T47D (cell line): Measurements from ENCODE around the gene OCA2.

Source experiments
- DNase-seq, 2 experiments: peaks; one replicate each; pipeline versions ENCODE4 v3.0.0 to v3.0.0-alpha.2; 2011 to 2012; ENCODE audit warnings: low read depth in 1 of 2, low spot score in 1 of 2
- JUND ChIP-seq: IDR thresholded peaks from 2 replicates; pipeline ENCODE4 v1.6.1; 2012; ENCODE audit warnings: low read depth
- in situ Hi-C: cut with HindIII; loops from 2 replicates; pipeline ENCODE4 v1.10.0; 2016; ENCODE audit warnings: low sequenced_read_pairs, low pct_unique_long_range_greater_than_20kb

The OCA2 gene

GRCh38 chr15:28096670-28097431 is 2.3 kb downstream of the OCA2 start:
- TF ChIP-seq JUND, result no peak
- in situ Hi-C loops, result no loop called here
- DNase-seq, result no peak

DNA sequence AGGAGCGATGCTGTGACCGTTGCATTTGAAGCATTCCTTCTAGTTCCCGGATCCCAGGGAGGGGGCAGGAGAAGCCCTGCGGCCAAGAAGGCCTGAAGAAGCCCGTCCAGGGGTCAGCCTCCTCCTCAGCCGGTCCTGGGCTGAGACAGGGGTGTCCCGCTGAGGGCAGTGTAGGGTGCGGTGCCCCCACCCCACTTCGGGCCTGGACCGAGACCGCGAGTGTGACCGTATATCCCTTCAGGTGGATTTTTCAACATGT is 2.8 kb downstream of the OCA2 start:
- DNase-seq, result no peak
- in situ Hi-C loops, result no loop called here

GRCh38 chr15:28094732-28095521 is 4.2 kb downstream of the OCA2 start:
- no peak for TF ChIP-seq JUND
- in situ Hi-C loops, result no loop called here
- DNase-seq, result peak; percentile 35 to 44

More for the DNA sequence above, 2.8 kb downstream of the OCA2 start:
- no peak for TF ChIP-seq JUND

DNA sequence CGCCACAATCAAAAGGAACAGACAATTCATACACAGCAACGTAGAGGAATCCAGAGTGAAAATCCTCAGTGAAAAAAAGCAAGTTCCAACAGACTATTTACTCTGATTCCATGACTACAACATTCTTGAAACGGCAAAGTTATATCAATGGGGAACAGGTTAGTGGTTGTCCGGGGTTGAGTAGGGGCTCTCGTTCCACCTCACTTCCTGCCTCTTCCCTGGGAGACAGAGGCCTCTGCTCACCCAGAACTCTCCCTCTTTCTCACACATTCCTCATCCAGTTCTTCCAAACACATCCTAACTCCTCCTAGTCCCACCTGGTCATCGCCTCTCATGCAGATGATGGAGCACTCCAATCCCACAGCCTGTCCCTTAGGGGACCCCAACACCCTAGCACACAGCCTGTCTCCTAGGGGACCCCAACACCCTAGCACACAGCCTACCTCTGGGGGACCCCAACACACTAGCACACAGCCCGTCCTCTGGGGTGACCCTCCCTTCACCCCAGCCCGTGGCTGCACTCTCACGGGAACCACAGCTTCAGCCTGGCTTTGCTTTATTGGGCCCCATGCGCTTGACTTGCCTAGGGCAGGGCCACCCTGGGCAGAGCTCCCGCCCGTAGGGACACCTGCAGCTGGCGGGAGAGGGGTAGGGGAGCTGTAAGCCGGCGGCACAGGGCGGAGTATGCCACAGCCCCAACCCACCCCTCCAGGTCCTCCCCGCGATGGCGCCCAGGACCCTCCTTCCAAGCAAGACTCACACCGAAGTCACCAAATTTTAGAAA is 5.2 kb downstream of the OCA2 start:
- TF ChIP-seq JUND, result no peak
- DNase-seq, result no peak
- in situ Hi-C loops, result no loop called here

- in situ Hi-C loops, result no loop called here
- no peak for TF ChIP-seq JUND
- no peak for DNase-seq
These were observed 7.8 kb downstream of the OCA2 start for GRCh38 chr15:28091313-28091712.

GRCh38 chr15:28086175-28086703 is 12.9 kb downstream of the OCA2 start:
- in situ Hi-C loops, result no loop called here
- no peak for TF ChIP-seq JUND
- DNase-seq, result peak; percentile 48 to 67

DNA sequence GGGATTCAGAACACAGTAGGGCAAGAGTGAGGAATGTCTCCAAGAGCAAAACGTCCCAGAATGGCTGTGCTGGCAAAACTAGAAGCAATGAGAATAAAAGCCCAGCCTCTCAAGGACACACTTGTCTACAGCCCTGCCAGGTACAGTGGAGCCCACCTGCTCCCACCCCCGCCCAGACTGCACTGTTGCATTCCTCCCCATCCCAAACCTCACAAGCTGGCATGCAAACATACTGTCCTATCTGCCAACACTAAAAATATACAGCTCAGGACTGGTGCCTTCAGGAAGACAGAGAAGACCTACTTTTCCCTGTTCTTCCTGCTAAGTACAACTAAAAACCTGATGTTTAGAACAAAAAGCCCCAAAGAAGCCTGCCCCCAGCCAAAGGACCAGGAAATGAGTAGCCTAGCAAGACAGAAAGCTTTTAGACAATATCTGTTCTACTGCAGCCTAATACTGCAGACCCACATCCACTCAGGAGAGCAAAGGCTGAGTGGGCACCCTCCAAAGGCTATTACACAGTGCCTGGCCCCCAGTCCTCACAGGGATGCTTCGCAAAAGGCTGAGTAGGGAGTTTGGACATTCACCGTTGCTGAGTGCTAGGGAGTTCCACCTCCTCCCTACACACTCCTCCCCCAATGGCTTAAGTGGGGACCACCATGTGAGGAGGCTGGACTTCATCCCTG is 13.5 kb downstream of the OCA2 start:
- DNase-seq, result no peak
- no peak for TF ChIP-seq JUND
- in situ Hi-C loops, result no loop called here

DNA sequence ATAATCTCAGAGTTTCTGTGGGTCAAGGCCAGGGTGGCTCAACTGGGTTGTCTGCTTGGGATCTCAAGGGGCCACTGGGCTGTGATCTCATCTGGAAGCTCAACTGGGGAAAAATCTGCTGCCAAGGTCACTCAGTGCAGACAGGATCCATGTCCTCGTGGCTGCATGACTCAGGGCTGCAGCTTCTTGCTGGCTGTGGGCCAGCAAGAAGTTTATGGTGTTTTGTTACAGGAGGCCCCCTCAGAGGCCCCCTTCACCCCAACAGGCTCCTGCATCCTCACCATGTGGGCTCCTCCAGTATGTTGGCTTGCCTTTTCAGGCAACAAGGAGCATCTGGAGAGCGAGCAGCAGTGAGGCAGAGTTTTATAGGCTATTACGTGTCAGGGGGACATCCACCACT is 14.6 kb downstream of the OCA2 start:
- TF ChIP-seq JUND, result no peak
- no peak for DNase-seq
- in situ Hi-C loops, result no loop called here

- no peak for DNase-seq
- no peak for TF ChIP-seq JUND
- in situ Hi-C loops, result no loop called here
These were observed 16.0 kb downstream of the OCA2 start for GRCh38 chr15:28082891-28083684.

DNA sequence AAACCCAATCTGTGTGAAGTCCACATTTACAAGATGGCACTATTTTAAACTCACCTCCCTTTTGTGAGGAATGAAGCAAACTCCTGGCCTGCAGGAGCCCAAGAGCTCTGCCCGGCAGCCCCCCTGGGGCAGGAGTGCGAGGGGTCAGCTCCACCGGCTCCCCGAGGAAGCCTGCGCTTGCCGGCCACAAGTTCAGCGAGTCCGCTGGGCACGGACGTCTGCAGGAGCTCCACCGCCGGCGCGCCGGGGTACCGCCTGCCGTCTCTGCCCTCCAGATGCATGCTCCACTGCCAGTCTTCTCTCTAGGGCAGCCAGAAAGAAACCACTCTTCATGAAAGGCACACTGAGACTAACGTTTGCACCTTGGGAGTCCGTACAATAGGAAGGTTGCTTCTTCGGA is 17.5 kb downstream of the OCA2 start:
- TF ChIP-seq JUND, result no peak
- no peak for DNase-seq
- in situ Hi-C loops, result no loop called here

DNA sequence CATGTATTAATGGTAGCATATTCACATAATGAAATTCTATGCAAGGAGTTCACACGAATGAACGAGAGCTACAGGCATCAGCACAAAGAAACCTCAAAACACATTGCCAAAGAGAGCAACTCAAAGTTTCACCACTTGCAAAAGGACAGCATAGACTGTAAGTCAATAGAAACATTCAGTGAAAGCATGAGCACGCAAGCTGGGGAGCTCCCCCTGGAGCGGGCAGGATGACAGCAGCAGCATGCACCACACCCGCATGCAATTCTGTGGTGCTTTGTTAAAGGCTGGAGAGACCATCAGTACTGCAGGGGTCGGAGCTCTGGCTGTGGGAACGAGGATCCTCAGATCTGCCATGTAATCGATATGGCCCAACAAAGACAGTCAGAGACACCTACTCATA is 18.7 kb downstream of the OCA2 start:
- in situ Hi-C loops, result no loop called here
- no peak for DNase-seq
- TF ChIP-seq JUND, result no peak
